ENCODE measurements around the gene MAP9. TPM values are rescaled to one million over a fixed set of nuclear protein-coding genes. Genes with fewer than 3 reads are reported as not detected.

The MAP9 gene
- total RNA-seq, 1 donor = 18.1 TPM

- Histone ChIP-seq H4K20me1 (ENCODE audit: insufficient read depth, low read length) (no peaks in the 10 kb centered on the region), H3K4me2 (ENCODE audit: insufficient read depth, low read length) (no peak overlapping the region), H3K27me3 (ENCODE audit: insufficient read depth, low read length) (no peaks in the 10 kb centered on the region), H3K4me3 (ENCODE audit: insufficient read depth, low read length) (no peak overlapping the region), H3K79me2 (ENCODE audit: insufficient read depth, low read length) (no peaks in the 10 kb centered on the region), H3K9me3 (ENCODE audit: low read depth, low read length) (no peaks in the 10 kb centered on the region), H3K36me3 (ENCODE audit: insufficient read depth, low read length) (peaks cover 4% of the 10 kb centered on the region), H3K27ac (ENCODE audit: low read depth, low read length) (no peak overlapping the region), H3K4me1 (ENCODE audit: insufficient read depth, low read length) (no peaks in the 10 kb centered on the region), H2AFZ (ENCODE audit: low read length) (no peak overlapping the region)
- DNase-seq (ENCODE audit: insufficient read length, low spot score, missing footprints) = no peak
- TF ChIP-seq, protein P1, sequence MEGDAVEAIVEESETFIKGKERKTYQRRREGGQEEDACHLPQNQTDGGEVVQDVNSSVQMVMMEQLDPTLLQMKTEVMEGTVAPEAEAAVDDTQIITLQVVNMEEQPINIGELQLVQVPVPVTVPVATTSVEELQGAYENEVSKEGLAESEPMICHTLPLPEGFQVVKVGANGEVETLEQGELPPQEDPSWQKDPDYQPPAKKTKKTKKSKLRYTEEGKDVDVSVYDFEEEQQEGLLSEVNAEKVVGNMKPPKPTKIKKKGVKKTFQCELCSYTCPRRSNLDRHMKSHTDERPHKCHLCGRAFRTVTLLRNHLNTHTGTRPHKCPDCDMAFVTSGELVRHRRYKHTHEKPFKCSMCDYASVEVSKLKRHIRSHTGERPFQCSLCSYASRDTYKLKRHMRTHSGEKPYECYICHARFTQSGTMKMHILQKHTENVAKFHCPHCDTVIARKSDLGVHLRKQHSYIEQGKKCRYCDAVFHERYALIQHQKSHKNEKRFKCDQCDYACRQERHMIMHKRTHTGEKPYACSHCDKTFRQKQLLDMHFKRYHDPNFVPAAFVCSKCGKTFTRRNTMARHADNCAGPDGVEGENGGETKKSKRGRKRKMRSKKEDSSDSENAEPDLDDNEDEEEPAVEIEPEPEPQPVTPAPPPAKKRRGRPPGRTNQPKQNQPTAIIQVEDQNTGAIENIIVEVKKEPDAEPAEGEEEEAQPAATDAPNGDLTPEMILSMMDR (IDR thresholded peaks at IDR 0.05; ENCODE audit: extremely low read depth, low read depth, low read length) = no peak
Observed at GRCh38 chr4:155367608-155368007, 9.2 kb downstream of the MAP9 start.

DNA sequence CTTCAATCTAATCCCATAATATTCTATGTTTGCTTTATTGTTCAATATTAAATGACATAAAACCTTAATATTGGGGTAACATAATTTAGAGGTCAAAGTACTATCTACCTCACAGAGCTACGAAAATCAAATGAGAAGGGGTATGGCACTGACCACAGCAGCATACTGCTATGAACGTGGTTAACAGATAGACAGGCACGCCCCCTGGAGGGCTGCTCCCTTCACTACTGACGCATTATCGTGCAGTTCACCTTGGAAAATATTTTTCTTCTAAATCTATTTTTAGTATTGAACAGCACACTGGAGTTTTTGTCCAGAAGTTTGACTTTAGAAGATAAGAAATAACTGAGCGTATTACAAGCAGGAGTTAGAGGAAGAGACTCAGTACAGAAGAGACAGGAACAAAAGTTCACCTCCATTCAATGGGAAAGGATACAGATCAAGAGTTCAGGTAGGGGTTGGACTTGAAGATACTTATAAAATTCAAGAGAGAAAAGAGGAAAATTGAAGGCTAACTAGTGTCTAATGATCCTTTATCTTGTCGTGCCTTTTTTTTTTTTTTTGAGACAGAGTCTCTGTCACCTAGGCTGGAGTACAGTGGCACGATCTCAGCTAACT is 22.7 kb downstream of the MAP9 start:
- H3K27ac ChIP-seq (ENCODE audit: low read depth, low read length) = no peak overlapping the region
- no peaks in the 10 kb centered on the region for H3K27me3 ChIP-seq (ENCODE audit: insufficient read depth, low read length)
- H3K36me3 ChIP-seq (ENCODE audit: insufficient read depth, low read length) = no peaks in the 10 kb centered on the region
- peak overlapping the region; percentile 36 for H2AFZ ChIP-seq (ENCODE audit: low read length)
- no peaks in the 10 kb centered on the region for H3K79me2 ChIP-seq (ENCODE audit: insufficient read depth, low read length)
- H4K20me1 ChIP-seq (ENCODE audit: insufficient read depth, low read length) = no peaks in the 10 kb centered on the region
- TF ChIP-seq, protein P1 (IDR thresholded peaks at IDR 0.05; ENCODE audit: extremely low read depth, low read depth, low read length) = peak; percentile 83
- H3K4me1 ChIP-seq (ENCODE audit: insufficient read depth, low read length) = no peaks in the 10 kb centered on the region
- H3K4me2 ChIP-seq (ENCODE audit: insufficient read depth, low read length) = no peak overlapping the region
- peak; percentile 9 for DNase-seq (ENCODE audit: insufficient read length, low spot score, missing footprints)
- no peak overlapping the region for H3K4me3 ChIP-seq (ENCODE audit: insufficient read depth, low read length)
- H3K9me3 ChIP-seq (ENCODE audit: low read depth, low read length) = no peaks in the 10 kb centered on the region

DNA sequence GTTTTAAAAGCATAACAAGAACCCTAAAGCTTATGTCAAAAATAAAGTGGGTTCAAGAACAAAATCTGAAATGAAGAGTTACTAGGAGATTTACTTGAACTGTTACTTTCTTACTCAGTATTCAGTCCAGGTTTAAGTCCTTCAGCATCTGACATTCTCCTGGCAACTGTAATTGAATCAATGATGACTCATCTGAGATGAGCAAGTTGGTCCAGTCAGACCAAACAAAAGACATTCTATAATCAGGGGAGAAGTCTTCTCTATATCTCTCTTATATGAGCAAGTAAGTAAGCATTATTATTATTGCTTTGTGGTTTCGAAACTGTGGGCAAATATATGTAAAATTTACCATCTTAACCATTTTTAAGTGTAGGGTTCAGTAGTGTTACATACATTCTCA is 34.6 kb downstream of the MAP9 start:
- Histone ChIP-seq H4K20me1 (ENCODE audit: insufficient read depth, low read length) (no peaks in the 10 kb centered on the region), H3K4me1 (ENCODE audit: insufficient read depth, low read length) (no peaks in the 10 kb centered on the region), H3K79me2 (ENCODE audit: insufficient read depth, low read length) (no peaks in the 10 kb centered on the region), H3K36me3 (ENCODE audit: insufficient read depth, low read length) (no peaks in the 10 kb centered on the region), H3K4me2 (ENCODE audit: insufficient read depth, low read length) (no peak overlapping the region), H3K9me3 (ENCODE audit: low read depth, low read length) (no peaks in the 10 kb centered on the region), H3K27me3 (ENCODE audit: insufficient read depth, low read length) (no peaks in the 10 kb centered on the region), H2AFZ (ENCODE audit: low read length) (no peak overlapping the region), H3K4me3 (ENCODE audit: insufficient read depth, low read length) (no peak overlapping the region), H3K27ac (ENCODE audit: low read depth, low read length) (no peak overlapping the region)
- TF ChIP-seq, protein P1 (IDR thresholded peaks at IDR 0.05; ENCODE audit: extremely low read depth, low read depth, low read length) = no peak
- no peak for DNase-seq (ENCODE audit: insufficient read length, low spot score, missing footprints)

GRCh38 chr4:155339999-155340398 is 36.8 kb downstream of the MAP9 start:
- H3K27me3 ChIP-seq (ENCODE audit: insufficient read depth, low read length) = no peaks in the 10 kb centered on the region
- H3K9me3 ChIP-seq (ENCODE audit: low read depth, low read length) = no peaks in the 10 kb centered on the region
- no peak overlapping the region for H3K27ac ChIP-seq (ENCODE audit: low read depth, low read length)
- no peak overlapping the region for H3K4me3 ChIP-seq (ENCODE audit: insufficient read depth, low read length)
- H2AFZ ChIP-seq (ENCODE audit: low read length) = no peak overlapping the region
- no peaks in the 10 kb centered on the region for H3K4me1 ChIP-seq (ENCODE audit: insufficient read depth, low read length)
- no peaks in the 10 kb centered on the region for H3K79me2 ChIP-seq (ENCODE audit: insufficient read depth, low read length)
- no peaks in the 10 kb centered on the region for H4K20me1 ChIP-seq (ENCODE audit: insufficient read depth, low read length)
- no peak overlapping the region for H3K4me2 ChIP-seq (ENCODE audit: insufficient read depth, low read length)
- no peak for DNase-seq (ENCODE audit: insufficient read length, low spot score, missing footprints)
- H3K36me3 ChIP-seq (ENCODE audit: insufficient read depth, low read length) = no peaks in the 10 kb centered on the region
- TF ChIP-seq, protein P1 (IDR thresholded peaks at IDR 0.05; ENCODE audit: extremely low read depth, low read depth, low read length) = no peak
